Activated gamma-delta T cell treated with Interleukin-2 at 50 U/mL for 16 hours (primary cell): ENCODE results near the gene CSNK2A1.

Experiments used
- DNase-seq: peaks from one replicate; pipeline ENCODE4 v3.0.0-alpha.2; 2020

CSNK2A1 gene

DNA sequence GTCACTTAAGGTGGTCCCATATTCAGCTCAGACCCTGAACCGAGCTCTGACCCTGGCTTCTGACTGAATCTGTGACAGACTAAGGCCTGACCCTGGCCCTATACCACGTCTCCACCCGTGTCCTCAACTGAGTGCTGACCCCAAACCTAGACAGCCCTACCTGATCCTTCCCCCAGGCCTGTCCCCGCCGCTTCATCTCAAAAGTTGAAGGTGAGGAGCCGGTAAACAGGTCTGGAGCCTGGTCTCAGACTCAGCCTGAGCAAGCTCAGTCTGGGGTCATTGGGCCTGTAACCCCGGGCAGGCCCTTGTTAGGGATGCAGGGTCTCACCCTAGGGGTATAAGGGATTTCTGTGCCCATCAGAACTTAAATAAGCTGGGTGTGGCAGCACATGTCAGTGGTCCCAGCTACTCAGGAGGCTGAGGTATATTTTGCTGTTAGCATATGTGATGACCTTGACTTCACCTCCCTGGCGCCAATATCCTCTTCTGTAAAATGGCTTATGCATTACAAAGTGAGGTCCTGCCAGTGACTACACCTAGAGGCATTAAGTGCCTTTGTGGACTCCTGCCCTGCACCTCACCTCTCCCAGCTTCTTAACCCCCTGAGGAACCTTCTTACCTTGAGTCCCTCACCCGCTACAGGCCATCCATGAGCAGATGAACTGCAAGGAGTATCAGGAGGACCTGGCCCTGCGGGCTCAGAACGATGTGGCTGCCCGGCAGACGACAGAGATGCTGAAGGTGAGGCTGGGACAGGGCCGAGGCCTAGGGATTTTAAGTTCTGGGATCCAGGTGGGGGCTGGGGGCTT lies 115.5 kb downstream of the CSNK2A1 start:
- no peak for DNase-seq

DNA sequence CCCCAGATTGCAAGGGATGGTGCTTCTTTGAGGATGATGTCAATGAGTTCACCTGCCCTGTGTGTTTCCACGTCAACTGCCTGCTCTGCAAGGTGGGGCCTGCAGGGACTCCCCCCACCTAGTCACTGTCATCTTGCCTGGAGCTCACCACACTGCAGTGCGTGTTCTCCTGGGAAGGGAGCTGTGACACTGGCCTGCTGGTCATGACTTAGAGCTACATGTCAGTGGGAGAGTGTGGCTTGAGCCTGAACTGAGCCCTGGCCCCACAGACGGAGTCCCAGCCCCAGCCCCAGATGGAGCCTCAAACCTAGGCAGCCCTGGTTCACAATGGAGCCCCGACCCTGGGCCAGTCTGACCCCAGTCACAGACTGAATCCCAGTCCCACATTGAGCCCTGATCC lies 116.2 kb downstream of the CSNK2A1 start:
- DNase-seq, result no peak

DNA sequence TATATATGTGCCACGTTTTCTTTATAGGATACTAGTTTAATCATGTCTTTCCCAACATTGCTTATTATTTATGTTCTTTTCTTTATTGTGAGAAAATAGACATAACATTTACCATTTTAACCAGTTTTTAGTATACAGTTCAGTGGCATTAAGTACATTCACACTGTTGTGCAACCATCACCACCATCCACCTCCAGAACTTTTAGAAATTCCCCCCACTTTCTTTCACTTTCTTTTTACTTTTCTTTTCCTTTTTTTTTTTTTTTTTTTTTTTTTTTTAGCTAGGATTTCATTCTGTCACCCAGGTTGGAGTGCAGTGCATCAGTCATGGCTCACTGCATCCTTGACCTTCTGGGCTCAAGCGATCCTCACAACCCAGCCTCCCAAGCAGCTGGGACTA lies 117.0 kb downstream of the CSNK2A1 start:
- no peak for DNase-seq
